Measurements from ENCODE around the gene EPHB6. TPM values are rescaled to one million over a fixed set of nuclear protein-coding genes. Genes with fewer than 3 reads are reported as not detected.

The EPHB6 gene
- total and polyA plus RNA-seq, 10 of the 15 experiments (the other 5 are each of a cell fraction or from before 2014, with no cell fraction given): 0.06 to 1.3 (median 0.37) TPM; not detected in 2

DNA sequence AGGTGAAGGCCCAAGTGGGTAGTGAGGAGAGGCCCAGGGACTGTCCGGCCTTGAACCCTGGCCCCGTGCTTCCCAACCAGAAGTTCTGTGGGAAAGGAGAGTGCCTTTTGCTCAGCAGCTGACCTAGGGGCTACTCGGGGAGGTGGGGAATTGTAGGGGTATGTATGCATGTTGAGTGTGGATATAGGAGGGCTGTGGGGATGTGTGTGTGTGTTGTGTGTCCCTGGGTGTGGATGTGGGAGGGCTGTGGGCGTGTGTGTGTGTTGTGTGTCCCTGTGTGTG, 12.2 kb downstream of the EPHB6 start:
- in situ Hi-C loops (cut with MboI) (no loop called here), intact Hi-C loops (cut with micrococcal nuclease; ENCODE audit: unreplicated experiment) (no loop called here)
- Histone ChIP-seq H3K36me3 (ENCODE audit: control insufficient read depth in 2 of 2, insufficient read depth in 2 of 2, low read length in 1 of 2) (no peaks in the 10 kb centered on the region), H3K9ac (ENCODE audit: control insufficient read depth, insufficient read depth, low read length) (no peak overlapping the region), H3K4me2 (ENCODE audit: control insufficient read depth, insufficient read depth) (no peak overlapping the region), H4K20me1 (ENCODE audit: control insufficient read depth, insufficient read depth) (no peaks in the 10 kb centered on the region), H3K79me2 (ENCODE audit: control insufficient read depth, insufficient read depth, low read length) (no peaks in the 10 kb centered on the region), H2AFZ (ENCODE audit: control insufficient read depth, low read depth, low read length) (no peak overlapping the region), H3K9me3 (replicated peaks; ENCODE audit: control insufficient read depth, insufficient read depth, low read length) (no peaks in the 10 kb centered on the region), H3K4me1 (ENCODE audit: control insufficient read depth, insufficient read depth, low read length) (no peaks in the 10 kb centered on the region), H3K4me3 (no peak overlapping the region), H3K27ac (ENCODE audit: control insufficient read depth, insufficient read depth) (no peak overlapping the region), H3K27me3 (replicated peaks in 1 of 2; ENCODE audit: control insufficient read depth in 2 of 2, insufficient read depth in 2 of 2, low read length in 1 of 2) (no peaks in the 10 kb centered on the region)
- RAD21 ChIA-PET (ENCODE audit: unreplicated experiment): interaction anchor here (1.5 to 2.5 kb wide), 6 partner anchors 13 to 235 kb away, joined by 3 to 23 read pairs (median 9); partner anchors contain the start of gene EPHB6
- SMC1A ChIA-PET (ENCODE audit: uncharacterized antibody, unreplicated experiment): interaction anchor here (0.9 to 2.5 kb wide), 4 partner anchors 53 to 196 kb away, joined by 3 to 10 read pairs (median 6); no protein-coding TSS in a partner anchor
- no peak for FAIRE-seq
- 0% methylated on average over 4 of the region's 4 CpGs for WGBS (ENCODE audit: insufficient coverage, insufficient replicate concordance, low lambda C conversion rate, missing lambda C conversion rate)
- POLR2A ChIA-PET: no interaction called here
- no peak for ATAC-seq
- no peak for DNase-seq (ENCODE audit: low read depth, low spot score)
- no TSS peak for BruUV-seq (replicated peaks)
- CTCF ChIA-PET: interaction anchor here (0.7 to 2.0 kb wide), 5 partner anchors 13 to 257 kb away, joined by 3 to 11 read pairs (median 7); no protein-coding TSS in a partner anchor
- TF ChIP-seq, protein P1, sequence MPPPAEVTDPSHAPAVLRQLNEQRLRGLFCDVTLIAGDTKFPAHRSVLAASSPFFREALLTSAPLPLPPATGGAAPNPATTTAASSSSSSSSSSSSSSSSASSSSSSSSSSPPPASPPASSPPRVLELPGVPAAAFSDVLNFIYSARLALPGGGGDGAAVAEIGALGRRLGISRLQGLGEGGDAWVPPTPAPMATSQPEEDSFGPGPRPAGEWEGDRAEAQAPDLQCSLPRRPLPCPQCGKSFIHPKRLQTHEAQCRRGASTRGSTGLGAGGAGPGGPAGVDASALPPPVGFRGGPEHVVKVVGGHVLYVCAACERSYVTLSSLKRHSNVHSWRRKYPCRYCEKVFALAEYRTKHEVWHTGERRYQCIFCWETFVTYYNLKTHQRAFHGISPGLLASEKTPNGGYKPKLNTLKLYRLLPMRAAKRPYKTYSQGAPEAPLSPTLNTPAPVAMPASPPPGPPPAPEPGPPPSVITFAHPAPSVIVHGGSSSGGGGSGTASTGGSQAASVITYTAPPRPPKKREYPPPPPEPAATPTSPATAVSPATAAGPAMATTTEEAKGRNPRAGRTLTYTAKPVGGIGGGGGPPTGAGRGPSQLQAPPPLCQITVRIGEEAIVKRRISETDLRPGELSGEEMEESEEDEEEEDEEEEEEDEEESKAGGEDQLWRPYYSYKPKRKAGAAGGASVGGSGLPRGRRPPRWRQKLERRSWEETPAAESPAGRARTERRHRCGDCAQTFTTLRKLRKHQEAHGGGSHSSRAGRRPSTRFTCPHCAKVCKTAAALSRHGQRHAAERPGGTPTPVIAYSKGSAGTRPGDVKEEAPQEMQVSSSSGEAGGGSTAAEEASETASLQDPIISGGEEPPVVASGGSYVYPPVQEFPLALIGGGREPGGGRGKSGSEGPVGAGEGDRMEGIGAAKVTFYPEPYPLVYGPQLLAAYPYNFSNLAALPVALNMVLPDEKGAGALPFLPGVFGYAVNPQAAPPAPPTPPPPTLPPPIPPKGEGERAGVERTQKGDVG (CRISPR knock-in tag; IDR thresholded peaks at IDR 0.05): no peak
- TF ChIP-seq, protein P2, sequence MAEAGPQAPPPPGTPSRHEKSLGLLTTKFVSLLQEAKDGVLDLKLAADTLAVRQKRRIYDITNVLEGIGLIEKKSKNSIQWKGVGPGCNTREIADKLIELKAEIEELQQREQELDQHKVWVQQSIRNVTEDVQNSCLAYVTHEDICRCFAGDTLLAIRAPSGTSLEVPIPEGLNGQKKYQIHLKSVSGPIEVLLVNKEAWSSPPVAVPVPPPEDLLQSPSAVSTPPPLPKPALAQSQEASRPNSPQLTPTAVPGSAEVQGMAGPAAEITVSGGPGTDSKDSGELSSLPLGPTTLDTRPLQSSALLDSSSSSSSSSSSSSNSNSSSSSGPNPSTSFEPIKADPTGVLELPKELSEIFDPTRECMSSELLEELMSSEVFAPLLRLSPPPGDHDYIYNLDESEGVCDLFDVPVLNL (IDR thresholded peaks at IDR 0.05; ENCODE audit: low read depth, low read length): no peak
- TF ChIP-seq POU2F2 (IDR thresholded peaks at IDR 0.05; ENCODE audit: borderline replicate concordance, low read depth, low read length) (no peak), CHD1 (IDR thresholded peaks at IDR 0.05; ENCODE audit: low read depth, low read length) (no peak), SREBF1 (IDR thresholded peaks at IDR 0.05; ENCODE audit: low read length) (no peak), TAF1 (IDR thresholded peaks at IDR 0.05; ENCODE audit: borderline replicate concordance, low read depth, low read length) (no peak), GABPA (IDR thresholded peaks at IDR 0.05; ENCODE audit: low read depth) (no peak), IRF4 (IDR thresholded peaks at IDR 0.05; ENCODE audit: low read depth, low read length) (no peak), CREB1 (IDR thresholded peaks at IDR 0.05; ENCODE audit: low read depth) (no peak), PML (IDR thresholded peaks at IDR 0.05; ENCODE audit: low read length) (no peak), NBN (IDR thresholded peaks at IDR 0.05) (no peak), SPI1 (IDR thresholded peaks at IDR 0.05; ENCODE audit: borderline replicate concordance, insufficient read depth, low read depth, low read length) (no peak), FOXM1 (IDR thresholded peaks at IDR 0.05; ENCODE audit: low read depth, low read length) (no peak), POLR2AphosphoS2 (IDR thresholded peaks at IDR 0.05; ENCODE audit: low read depth, low read length) (no peak), SIN3A (IDR thresholded peaks at IDR 0.05; ENCODE audit: low read depth, low read length) (no peak), CHD4 (IDR thresholded peaks at IDR 0.05) (no peak), NFIC (IDR thresholded peaks at IDR 0.05; ENCODE audit: low read depth, low read length) (no peak), STAT1 (conservative IDR thresholded peaks at IDR 0.05) (no peak), JUNB (IDR thresholded peaks at IDR 0.05) (no peak), RFX5 (IDR thresholded peaks at IDR 0.05; ENCODE audit: low read depth, low read length) (no peak)
